Right renal pelvis (tissue), 4 donors: Measurements from ENCODE around the gene TMEM123. TPM values are rescaled to one million over a fixed set of nuclear protein-coding genes. Genes with fewer than 3 reads are reported as not detected.

Experiments
- DNase-seq, 4 donors: peaks; one replicate each; pipeline ENCODE4 v3.0.0-alpha.2; 2013; ENCODE audit warnings: low read depth in 4 of 4, low spot score in 3 of 4, missing footprints in 1 of 4
- polyA plus RNA-seq, 4 donors: library from polyadenylated mRNA; unstranded; fragments of 120-200 nt; gene quantifications; one replicate each; pipeline ENCODE4 v1.2.1, GENCODE V29; 2013; ENCODE audit not compliant: insufficient read length in 4 of 4

The TMEM123 gene
- polyA plus RNA-seq, 4 donors, result 274 to 353 (median 340) TPM

GRCh38 chr11:102428696-102429095 lies 23.9 kb downstream of the TMEM123 start:
- no peak for DNase-seq

DNA sequence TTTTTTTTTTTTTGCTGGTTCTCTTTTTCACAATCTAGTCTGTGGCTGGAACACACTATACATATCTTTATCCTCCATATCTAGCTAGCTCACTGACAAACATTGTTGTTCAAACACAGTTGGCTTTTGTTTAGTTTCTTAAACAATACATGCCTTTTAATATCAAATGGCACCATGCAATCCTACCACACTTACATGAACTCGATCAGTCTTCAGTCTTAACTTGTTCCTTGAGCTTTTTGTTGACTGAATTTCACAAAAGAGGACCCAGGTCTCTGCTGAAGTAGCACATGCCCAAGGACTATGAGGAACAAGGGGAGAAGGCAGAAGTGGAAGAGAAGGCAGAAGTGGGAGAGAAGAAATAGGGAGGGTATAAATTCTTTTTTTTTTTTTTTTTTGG lies 25.5 kb downstream of the TMEM123 start:
- DNase-seq, result no peak

GRCh38 chr11:102426570-102426969 lies 26.0 kb downstream of the TMEM123 start:
- DNase-seq, result no peak

DNA sequence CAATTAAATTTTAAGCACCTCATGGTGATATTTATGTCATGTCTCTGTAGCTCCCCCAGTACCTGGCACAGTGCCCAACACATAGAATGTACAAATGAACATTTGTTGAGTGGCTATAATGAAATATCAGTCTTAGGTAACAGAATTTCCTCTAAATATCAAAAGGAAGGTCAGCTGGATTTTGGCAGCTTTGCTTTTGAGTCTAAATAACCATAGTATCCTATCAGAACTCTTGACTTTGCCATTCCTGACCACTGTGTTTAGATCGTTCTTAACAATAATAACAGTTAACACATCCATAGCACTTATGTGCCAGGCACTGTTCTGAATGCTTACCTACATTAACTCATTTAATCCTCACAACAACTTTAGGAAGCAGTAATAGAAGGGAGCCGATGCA lies 26.6 kb downstream of the TMEM123 start:
- DNase-seq, result no peak

DNA sequence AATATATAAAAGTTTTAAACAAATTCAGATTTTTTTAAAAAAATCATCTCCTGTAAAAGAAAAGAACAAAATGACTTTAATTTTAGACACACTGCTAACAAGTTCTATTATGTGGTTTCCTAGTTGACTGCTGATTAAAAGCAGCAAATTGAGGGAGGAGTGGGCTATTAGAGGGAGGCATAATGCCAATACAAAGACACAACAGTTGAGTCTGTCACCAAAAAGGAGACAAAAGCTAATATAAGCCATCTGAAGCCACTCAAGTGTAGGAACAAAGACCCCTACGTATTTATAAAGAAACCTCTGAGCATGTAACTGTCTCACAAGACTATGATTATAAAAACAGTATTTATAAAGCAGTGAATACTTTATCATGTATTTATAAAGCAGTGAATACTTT lies 28.6 kb downstream of the TMEM123 start:
- DNase-seq, result no peak

GRCh38 chr11:102422817-102423712 lies 29.5 kb downstream of the TMEM123 start:
- DNase-seq, result no peak

GRCh38 chr11:102421261-102421660 lies 31.3 kb downstream of the TMEM123 start:
- no peak for DNase-seq

DNA sequence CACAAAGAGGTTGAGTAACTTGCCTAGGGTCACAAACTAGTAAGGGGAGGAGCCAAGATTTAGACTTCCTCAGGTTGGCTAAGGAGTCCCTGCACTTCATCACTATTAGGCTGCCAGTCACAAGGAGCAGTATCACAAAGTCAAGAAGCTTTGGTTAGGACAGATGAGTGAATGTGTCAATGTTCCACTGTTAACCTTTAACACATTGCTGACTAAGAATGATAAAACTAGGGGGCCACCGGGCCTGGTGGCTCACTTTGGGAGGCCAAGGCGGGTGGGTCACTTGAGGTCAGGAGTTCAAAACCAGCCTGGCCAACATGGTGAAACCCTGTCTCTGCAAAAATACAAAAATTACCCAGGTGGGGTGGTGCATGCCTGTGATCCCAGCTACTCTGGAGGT lies 32.0 kb downstream of the TMEM123 start:
- DNase-seq, result no peak

DNA sequence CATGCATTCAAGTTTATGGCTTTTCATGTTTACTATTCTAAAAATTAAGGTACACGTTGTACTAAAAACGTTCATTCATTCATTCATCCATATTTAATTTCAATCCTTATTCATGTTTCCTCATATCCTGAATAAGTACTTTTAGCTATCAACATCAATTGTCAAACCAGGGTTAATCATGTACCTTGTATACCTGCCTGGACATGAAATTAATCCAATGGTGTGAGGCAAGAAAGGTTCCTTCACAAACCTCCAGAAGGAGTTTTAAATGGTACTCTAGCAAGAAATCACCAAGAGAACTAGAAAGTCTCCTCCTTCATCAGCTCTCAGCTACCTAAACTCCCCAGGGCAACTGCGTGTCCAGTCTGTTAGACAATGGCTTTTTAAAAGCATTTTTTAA lies 33.4 kb downstream of the TMEM123 start:
- DNase-seq, result no peak

DNA sequence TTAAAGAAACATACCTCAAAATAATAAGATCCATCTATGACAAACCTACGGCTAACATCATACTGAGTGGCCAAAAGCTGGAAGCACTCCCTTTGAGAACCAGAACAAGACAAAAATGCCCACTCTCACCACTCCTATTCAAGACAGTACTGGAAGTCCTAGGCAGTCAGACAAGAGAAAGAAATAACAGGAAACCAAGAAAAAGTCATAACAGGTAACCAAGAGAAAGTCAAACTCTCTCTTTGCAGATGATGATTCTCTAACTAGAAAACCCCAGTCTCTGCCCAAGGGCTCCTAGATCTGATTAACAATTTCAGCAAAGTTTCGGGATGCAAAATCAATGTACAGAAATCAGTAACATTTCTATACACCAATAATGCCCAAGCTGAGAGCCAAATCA lies 35.6 kb downstream of the TMEM123 start:
- DNase-seq, result no peak

DNA sequence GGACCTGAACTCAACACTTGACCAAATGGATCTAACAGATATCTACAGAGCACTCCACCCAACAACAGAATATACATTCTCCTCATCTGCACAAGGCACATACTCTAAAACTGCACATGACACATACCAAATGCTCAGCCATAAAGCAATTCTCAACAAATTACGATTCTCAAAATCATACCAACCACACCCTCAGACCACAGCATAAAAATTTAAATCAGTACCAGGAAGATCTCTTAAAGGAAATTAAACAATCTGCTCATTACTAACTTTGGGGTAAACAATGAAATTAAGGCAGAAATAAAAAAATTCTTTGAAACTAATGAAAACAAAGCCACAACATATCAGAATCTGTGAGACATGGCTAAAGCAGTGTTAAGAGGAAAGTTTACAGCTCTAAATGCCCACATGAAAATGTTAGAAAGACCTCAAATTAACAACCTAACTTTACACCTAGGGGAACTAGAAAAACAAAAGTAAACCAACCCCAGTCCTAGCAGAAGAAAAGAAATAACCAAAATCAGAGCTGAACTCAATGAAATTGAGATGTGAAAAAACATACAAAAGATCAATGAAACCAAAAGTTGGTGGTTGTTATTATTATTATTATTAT lies 37.2 kb downstream of the TMEM123 start:
- no peak for DNase-seq

- DNase-seq, result no peak
Measured at GRCh38 chr11:102414559-102414958, 38.0 kb downstream of the TMEM123 start.

DNA sequence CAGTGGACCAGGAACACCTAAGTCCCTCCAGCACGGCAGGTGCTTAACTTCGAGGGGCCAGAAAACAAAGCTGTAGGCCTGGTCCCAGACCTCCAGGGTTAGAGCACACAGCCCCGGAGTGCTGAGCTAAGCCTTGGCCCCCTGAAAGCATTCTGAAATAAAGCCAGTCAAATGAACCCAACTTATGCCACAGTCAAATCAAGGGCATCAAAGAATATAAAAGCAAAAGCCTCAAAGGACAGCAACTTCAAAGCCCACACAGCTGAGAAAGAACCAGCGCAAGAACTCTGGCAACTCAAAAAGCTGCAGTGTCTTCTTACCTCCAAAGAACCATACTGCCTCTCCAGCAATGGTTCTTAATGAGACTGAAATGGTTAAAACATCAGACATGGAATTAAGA lies 39.1 kb downstream of the TMEM123 start:
- DNase-seq, result no peak

GRCh38 chr11:102411142-102411541 lies 41.4 kb downstream of the TMEM123 start:
- no peak for DNase-seq

DNA sequence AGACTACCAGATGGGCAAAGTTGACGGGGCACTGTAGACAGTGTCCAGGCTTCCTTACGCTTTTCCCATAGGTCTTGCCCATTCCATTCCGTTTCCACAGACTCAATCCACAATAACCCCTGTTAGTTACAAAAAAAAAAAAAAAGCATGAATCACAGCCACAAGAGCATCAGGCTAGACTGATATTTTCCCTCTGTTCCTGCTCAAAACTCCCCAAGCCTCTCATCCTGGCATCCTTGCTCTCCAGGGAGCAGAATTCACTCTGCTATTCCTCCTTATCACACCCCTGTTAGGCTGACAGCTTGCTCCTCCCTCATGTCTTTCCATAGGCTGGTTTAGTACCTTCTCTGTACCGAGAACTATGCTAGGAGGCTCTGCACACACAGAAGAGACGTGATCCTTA lies 42.2 kb downstream of the TMEM123 start:
- DNase-seq, result no peak

- DNase-seq, result no peak
Measured at GRCh38 chr11:102408339-102408738, 44.2 kb downstream of the TMEM123 start.

- DNase-seq, result no peak
Measured at GRCh38 chr11:102407901-102408300, 44.7 kb downstream of the TMEM123 start.

GRCh38 chr11:102406099-102406498 lies 46.5 kb downstream of the TMEM123 start:
- no peak for DNase-seq

- no peak for DNase-seq
Measured at GRCh38 chr11:102405501-102405900, 47.1 kb downstream of the TMEM123 start.

DNA sequence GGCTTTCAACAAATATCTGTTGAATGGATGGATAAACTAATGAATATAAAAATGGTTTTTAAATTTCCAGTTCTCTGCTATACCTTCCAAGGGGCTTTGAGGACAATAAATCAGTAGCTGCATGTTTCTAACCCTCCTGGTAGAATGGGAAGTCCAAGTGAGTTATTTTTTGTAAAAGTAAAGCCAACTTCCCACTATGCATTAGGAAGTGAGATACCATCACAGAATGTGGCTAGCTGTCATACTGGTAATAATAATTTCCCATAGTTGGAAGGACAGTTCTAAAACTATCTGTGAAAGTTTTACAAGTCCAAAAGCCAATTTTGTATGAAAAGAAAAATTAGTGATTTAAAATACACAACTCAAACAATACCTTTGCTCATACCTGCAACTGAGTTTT lies 50.0 kb downstream of the TMEM123 start:
- no peak for DNase-seq

DNA sequence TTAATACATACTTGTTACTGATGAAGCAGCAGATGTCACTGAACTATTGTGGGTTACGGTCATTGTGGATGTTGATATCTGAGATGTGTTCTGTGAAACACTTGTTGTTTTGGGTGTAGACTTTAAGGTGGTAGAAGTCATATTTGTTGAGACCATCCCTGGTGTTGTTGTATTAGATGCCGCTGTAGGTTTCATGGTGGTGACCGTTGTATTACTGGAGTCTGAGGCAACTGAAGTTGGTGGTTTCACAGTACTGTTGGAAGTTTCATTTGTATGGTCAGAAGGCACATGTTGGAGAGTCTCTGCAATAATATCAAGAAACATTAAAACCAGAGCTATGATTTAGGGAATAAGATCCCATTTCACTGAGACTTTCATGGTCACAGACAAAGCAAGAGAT lies 50.7 kb downstream of the TMEM123 start:
- DNase-seq, result no peak

- no peak for DNase-seq
Measured at GRCh38 chr11:102400603-102401002, 52.0 kb downstream of the TMEM123 start.
